ENCODE measurements around the gene ELAC1. TPM values are rescaled to one million over a fixed set of nuclear protein-coding genes. Genes with fewer than 3 reads are reported as not detected.

The ELAC1 gene
- total RNA-seq, 3 donors from 2014 or later (not counting 1 experiment from before 2014, with no cell fraction given): 7.9 to 10.0 (median 8.9) TPM

- Mint-ChIP-seq H3K9me3 (no peaks in the 10 kb centered on the region), H3K4me1 (peaks cover 64 to 65% of the 10 kb centered on the region in 2 donors), H3K27me3 (ENCODE audit: low read depth in 2 of 2) (no peaks in the 10 kb centered on the region), H3K27ac (peak overlapping the region; percentile 90 to 95), H3K4me3 (peak overlapping the region; percentile 99), H3K36me3 (no peaks in the 10 kb centered on the region)
- Histone ChIP-seq H3K4me1 (ENCODE audit: control insufficient read depth, insufficient read depth, low read length) (peaks cover 32% of the 10 kb centered on the region), H3K27me3 (ENCODE audit: control insufficient read depth, insufficient read depth, low read length) (no peaks in the 10 kb centered on the region), H3K36me3 (ENCODE audit: control insufficient read depth, insufficient read depth, low read length) (no peaks in the 10 kb centered on the region), H3K9me3 (ENCODE audit: control insufficient read depth, insufficient read depth, low read length) (no peaks in the 10 kb centered on the region), H3K4me3 (ENCODE audit: low read length) (no peak overlapping the region), H3K27ac (ENCODE audit: low read length) (no peak overlapping the region)
- DNase-seq (no peak), ATAC-seq (no peak)
- intact Hi-C loops (cut with micrococcal nuclease): loop anchor here (5.0 kb wide), 2 partner anchors 65 to 165 kb away; partner anchors contain the start of genes ELAC1 and MEX3C
- 54% methylated on average over 5 of the region's 5 CpGs for WGBS (ENCODE audit: insufficient coverage)
- TF ChIP-seq, protein P1, sequence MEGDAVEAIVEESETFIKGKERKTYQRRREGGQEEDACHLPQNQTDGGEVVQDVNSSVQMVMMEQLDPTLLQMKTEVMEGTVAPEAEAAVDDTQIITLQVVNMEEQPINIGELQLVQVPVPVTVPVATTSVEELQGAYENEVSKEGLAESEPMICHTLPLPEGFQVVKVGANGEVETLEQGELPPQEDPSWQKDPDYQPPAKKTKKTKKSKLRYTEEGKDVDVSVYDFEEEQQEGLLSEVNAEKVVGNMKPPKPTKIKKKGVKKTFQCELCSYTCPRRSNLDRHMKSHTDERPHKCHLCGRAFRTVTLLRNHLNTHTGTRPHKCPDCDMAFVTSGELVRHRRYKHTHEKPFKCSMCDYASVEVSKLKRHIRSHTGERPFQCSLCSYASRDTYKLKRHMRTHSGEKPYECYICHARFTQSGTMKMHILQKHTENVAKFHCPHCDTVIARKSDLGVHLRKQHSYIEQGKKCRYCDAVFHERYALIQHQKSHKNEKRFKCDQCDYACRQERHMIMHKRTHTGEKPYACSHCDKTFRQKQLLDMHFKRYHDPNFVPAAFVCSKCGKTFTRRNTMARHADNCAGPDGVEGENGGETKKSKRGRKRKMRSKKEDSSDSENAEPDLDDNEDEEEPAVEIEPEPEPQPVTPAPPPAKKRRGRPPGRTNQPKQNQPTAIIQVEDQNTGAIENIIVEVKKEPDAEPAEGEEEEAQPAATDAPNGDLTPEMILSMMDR (IDR thresholded peaks at IDR 0.05): no peak
These were observed 64.4 kb downstream of the ELAC1 start for GRCh38 chr18:51032193-51032592.

DNA sequence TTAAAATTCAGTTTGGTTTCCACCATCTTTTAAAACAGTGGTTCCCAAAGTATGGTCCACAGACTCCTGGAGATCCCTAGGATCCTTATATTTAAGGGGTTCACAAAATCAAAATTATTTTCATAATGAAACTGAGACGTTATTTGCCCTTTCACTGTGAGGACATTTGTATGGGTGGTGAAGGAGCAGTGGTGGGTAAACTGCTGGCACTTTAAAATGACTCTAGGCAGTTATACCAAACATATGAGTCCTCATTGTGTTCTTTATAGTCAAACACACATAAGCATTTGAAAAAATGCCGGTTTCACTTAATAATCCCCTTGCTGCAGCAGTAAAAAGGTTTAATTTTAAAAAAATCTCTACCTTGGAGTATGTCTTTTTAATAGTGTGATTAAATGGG is 69.4 kb downstream of the ELAC1 start:
- Mint-ChIP-seq H3K27ac (peak overlapping the region; percentile 52 to 65), H3K36me3 (no peaks in the 10 kb centered on the region), H3K4me1 (peaks cover 67 to 78% of the 10 kb centered on the region in 2 donors), H3K9me3 (no peaks in the 10 kb centered on the region), H3K4me3 (no peak overlapping the region), H3K27me3 (ENCODE audit: low read depth in 2 of 2) (no peaks in the 10 kb centered on the region)
- TF ChIP-seq, protein P1 (IDR thresholded peaks at IDR 0.05): no peak
- Histone ChIP-seq H3K36me3 (ENCODE audit: control insufficient read depth, insufficient read depth, low read length) (no peaks in the 10 kb centered on the region), H3K4me3 (ENCODE audit: low read length) (no peak overlapping the region), H3K4me1 (ENCODE audit: control insufficient read depth, insufficient read depth, low read length) (peaks cover 37% of the 10 kb centered on the region), H3K27me3 (ENCODE audit: control insufficient read depth, insufficient read depth, low read length) (no peaks in the 10 kb centered on the region), H3K27ac (ENCODE audit: low read length) (no peak overlapping the region), H3K9me3 (ENCODE audit: control insufficient read depth, insufficient read depth, low read length) (no peaks in the 10 kb centered on the region)
- DNase-seq: no peak
- no peak for ATAC-seq
- WGBS (ENCODE audit: insufficient coverage): no CpG with 5 or more reads among the region's 2 CpGs
- intact Hi-C loops (cut with micrococcal nuclease): no loop called here

Other genes starting within 250 kb of the ELAC1 start
- gene MRO, start 148.0 kb upstream of the ELAC1 start, total RNA-seq: not detected
- gene ME2, start 88.9 kb upstream of the ELAC1 start, total RNA-seq: 10 to 100 TPM; 42.4 to 61.3 (median 43.5) TPM
- gene SMAD4, start 62.2 kb downstream of the ELAC1 start, total RNA-seq: 10 to 100 TPM; 63.4 to 92.7 (median 73.8) TPM
- gene MEX3C, start 229.6 kb downstream of the ELAC1 start, total RNA-seq: 100 to 1,000 TPM; 189 to 205 (median 202) TPM

Data from natural killer cell (primary cell).